DOHH2 (cell line): ENCODE results near the gene IL22RA2.

Source experiments
- H3F3A ChIP-seq: fragments of 200-600 bp; sonication (generic), shearing (Covaris generic); 2 replicates; pipeline ENCODE4 v1.6.0; 2016; ENCODE audit warnings: antibody characterized with exemption, mild to moderate bottlenecking; ENCODE audit not compliant: control insufficient read depth, insufficient read depth
- H3K27ac ChIP-seq: fragments of 200-600 bp; sonication (generic); 2 replicates; pipeline ENCODE4 v1.5.1; 2014; ENCODE audit warnings: low read depth, mild to moderate bottlenecking, low read length, moderate library complexity
- H3K27me3 ChIP-seq: fragments of 200-600 bp; sonication (generic); 2 replicates; pipeline ENCODE4 v1.6.1; 2014; ENCODE audit warnings: mild to moderate bottlenecking, low read length, mixed read lengths; ENCODE audit not compliant: control insufficient read depth
- H3K36me3 ChIP-seq: fragments of 200-600 bp; sonication (generic); 2 replicates; pipeline ENCODE4 v1.6.1; 2014; ENCODE audit warnings: mild to moderate bottlenecking, low read length, moderate library complexity, mixed read lengths; ENCODE audit not compliant: control insufficient read depth
- H3K4me1 ChIP-seq: fragments of 200-600 bp; sonication (generic); 2 replicates; pipeline ENCODE4 v1.6.1; 2014; ENCODE audit warnings: mild to moderate bottlenecking, low read length, mixed read lengths; ENCODE audit not compliant: control insufficient read depth
- H3K4me2 ChIP-seq: fragments of 200-600 bp; sonication (generic); 2 replicates; pipeline ENCODE4 v1.6.0; 2014; ENCODE audit warnings: mild to moderate bottlenecking, low read length, moderate library complexity
- H3K4me3 ChIP-seq: fragments of 200-600 bp; sonication (generic); 2 replicates; pipeline ENCODE4 v1.5.1; 2014; ENCODE audit warnings: mild to moderate bottlenecking, low read length, mixed read lengths
- H3K79me2 ChIP-seq: fragments of 200-600 bp; sonication (generic); 2 replicates; pipeline ENCODE4 v1.6.1; 2014; ENCODE audit warnings: mild to moderate bottlenecking, low read length, mixed read lengths; ENCODE audit not compliant: control insufficient read depth
- H3K9me2 ChIP-seq: fragments of 200-600 bp; sonication (generic); replicated peaks from 2 replicates; pipeline ENCODE4 v1.6.1; 2014; ENCODE audit warnings: mild to moderate bottlenecking, low read length, mixed read lengths; ENCODE audit not compliant: control insufficient read depth
- H3K9me3 ChIP-seq: fragments of 200-600 bp; sonication (generic); 2 replicates; pipeline ENCODE4 v1.6.1; 2014; ENCODE audit warnings: antibody characterized with exemption, low read length, mixed read lengths; ENCODE audit not compliant: control insufficient read depth, insufficient read depth
- H4K20me1 ChIP-seq: fragments of 200-600 bp; sonication (generic); 2 replicates; pipeline ENCODE4 v1.6.0; 2014; ENCODE audit warnings: low read depth, mild to moderate bottlenecking, antibody characterized with exemption, low read length, moderate library complexity; ENCODE audit not compliant: control insufficient read depth, insufficient read depth
- CTCF ChIP-seq: fragments of 200-600 bp; sonication (generic); IDR thresholded peaks from one replicate; pipeline ENCODE4 v1.5.1; 2014; ENCODE audit warnings: antibody characterized with exemption, mild to moderate bottlenecking, low read depth, low read length; ENCODE audit not compliant: poor library complexity, severe bottlenecking
- EZH2phosphoT487 ChIP-seq: fragments of 200-600 bp; sonication (generic); IDR thresholded peaks from 2 replicates; pipeline ENCODE4 v1.6.1; 2017; ENCODE audit warnings: borderline replicate concordance, mild to moderate bottlenecking, antibody characterized with exemption, low read length, moderate library complexity, mixed read lengths

Gene IL22RA2

GRCh38 chr6:137213813-137214212 lies 40.4 kb upstream of the IL22RA2 start:
- TF ChIP-seq CTCF: no peak
- no peak for TF ChIP-seq EZH2phosphoT487
- Histone ChIP-seq H3K4me2 (no peak overlapping the region), H3K4me1 (peaks cover 22% of the 10 kb centered on the region)

GRCh38 chr6:137213331-137213740 lies 39.9 kb upstream of the IL22RA2 start:
- Histone ChIP-seq H3K36me3 (peaks cover 44% of the 10 kb centered on the region), H3K27ac (no peak overlapping the region)

More at GRCh38 chr6:137213813-137214212, 40.4 kb upstream of the IL22RA2 start:
- Histone ChIP-seq H3K27ac (no peak overlapping the region), H3K27me3 (no peaks in the 10 kb centered on the region), H3K9me2 (no peaks in the 10 kb centered on the region), H3K79me2 (peaks cover 99% of the 10 kb centered on the region), H4K20me1 (no peaks in the 10 kb centered on the region), H3K4me3 (no peak overlapping the region), H3F3A (no peaks in the 10 kb centered on the region), H3K9me3 (peaks cover 21% of the 10 kb centered on the region; the same call in 1 of the 2 replicates), H3K36me3 (peaks cover 45% of the 10 kb centered on the region)

GRCh38 chr6:137211910-137212309 lies 38.5 kb upstream of the IL22RA2 start:
- peaks cover 14% of the 10 kb centered on the region for H3K4me1 ChIP-seq
- H3K27ac ChIP-seq: no peak overlapping the region
- no peak overlapping the region for H3K4me2 ChIP-seq
- peaks cover 94% of the 10 kb centered on the region for H3K79me2 ChIP-seq
- no peaks in the 10 kb centered on the region for H3K27me3 ChIP-seq
- peaks cover 43% of the 10 kb centered on the region for H3K36me3 ChIP-seq
- peaks cover 34% of the 10 kb centered on the region; the same call in 1 of the 2 replicates for H3K9me3 ChIP-seq
- no peaks in the 10 kb centered on the region for H3K9me2 ChIP-seq
- TF ChIP-seq EZH2phosphoT487 (no peak), CTCF (no peak)
- H3K4me3 ChIP-seq: no peak overlapping the region
- H3F3A ChIP-seq: no peaks in the 10 kb centered on the region
- H4K20me1 ChIP-seq: no peaks in the 10 kb centered on the region

More at GRCh38 chr6:137213331-137213740, 39.9 kb upstream of the IL22RA2 start:
- H3F3A ChIP-seq: no peaks in the 10 kb centered on the region
- no peak overlapping the region for H3K4me3 ChIP-seq
- no peaks in the 10 kb centered on the region for H3K9me2 ChIP-seq
- H4K20me1 ChIP-seq: no peaks in the 10 kb centered on the region
- H3K4me2 ChIP-seq: no peak overlapping the region
- TF ChIP-seq CTCF (no peak), EZH2phosphoT487 (no peak)
- no peaks in the 10 kb centered on the region for H3K27me3 ChIP-seq
- peaks cover 20% of the 10 kb centered on the region for H3K4me1 ChIP-seq
- peaks cover 25% of the 10 kb centered on the region; the same call in 1 of the 2 replicates for H3K9me3 ChIP-seq
- H3K79me2 ChIP-seq: peaks cover 99% of the 10 kb centered on the region
